Ovary (tissue), 9 donors: Measurements from ENCODE around the gene YWHAQ. TPM values are rescaled to one million over a fixed set of nuclear protein-coding genes. Genes with fewer than 3 reads are reported as not detected.

Experiments used
- DNase-seq, 5 donors: peaks; one replicate each; pipeline ENCODE4 v3.0.0-alpha.2; 2019 to 2020
- H3K27ac ChIP-seq, 2 donors: fragments of 200-600 bp; one replicate each; pipeline versions ENCODE4 v1.5.1 to v1.8.0; 2019 to 2022
- H3K27me3 ChIP-seq: fragments of 200-600 bp; one replicate; pipeline ENCODE4 v1.8.0; 2022
- H3K36me3 ChIP-seq: fragments of 200-600 bp; sonication (generic); one replicate; pipeline ENCODE4 v1.5.1; 2019
- H3K4me1 ChIP-seq: one replicate; pipeline ENCODE4 v1.8.1; 2013; ENCODE audit warnings: mild to moderate bottlenecking, moderate library complexity; ENCODE audit not compliant: insufficient read depth
- H3K4me3 ChIP-seq: fragments of 200-600 bp; sonication (generic); one replicate; pipeline ENCODE4 v1.5.1; 2017
- H3K9me3 ChIP-seq, 2 donors: fragments of 200-600 bp in 1 of 2; sonication (generic) in 1 of 2; one replicate each; pipeline versions ENCODE4 v1.5.1 to v1.8.1; 2013 to 2019; ENCODE audit warnings: mild to moderate bottlenecking in 1 of 2, moderate library complexity in 1 of 2
- CTCF ChIP-seq, 3 donors: fragments of 450-650 bp in 2 of 3; fragments of 200-600 bp in 1 of 3; IDR thresholded peaks; one replicate each; pipeline versions ENCODE4 v1.5.1 to v1.8.0; 2016 to 2022; ENCODE audit warnings: antibody characterized with exemption in 3 of 3, mild to moderate bottlenecking in 1 of 3
- EP300 ChIP-seq: sonication (generic); formaldehyde crosslinking; IDR thresholded peaks from one replicate; pipeline ENCODE4 v1.6.1; 2017; ENCODE audit warnings: antibody characterized with exemption
- POLR2A ChIP-seq: fragments of 450-650 bp; IDR thresholded peaks from one replicate; pipeline ENCODE4 v1.6.1; 2017; ENCODE audit warnings: antibody characterized with exemption, mild to moderate bottlenecking, moderate library complexity
- WGBS, 3 donors: extraction: QIAGEN DNeasy Blood & Tissue Kit in 1 of 3; methylation state at CpG; one replicate each; pipeline versions ENCODE4 v1.1.5 to v1.1.7; 2013 to 2017; 5-methylcytosine and 5-hydroxymethylcytosine counted together
- intact Hi-C, 4 donors: fragments of 100-400 bp; cut with DNase I; formaldehyde crosslinking; loops; one replicate each; pipeline versions ENCODE4 v1.11.0 to v1.15.1; 2022 to 2023
- polyA plus RNA-seq, 2 donors: library from polyadenylated mRNA; stranded (reverse); fragments of 200-250 nt in 1 of 2; fragments of 350-450 nt in 1 of 2; fragmentation: Illumina TruSeq in 1 of 2; extraction: RNeasy Lipid Tissue Mini Kit (QIAGEN cat#74804) in 1 of 2; gene quantifications; one replicate each; pipeline ENCODE4 v1.2.3, GENCODE V29; 2013 to 2014
- total RNA-seq, 7 donors: library from RNA; depleted of rRNA in 2 of 7; stranded (reverse); fragments of >200 nt in 2 of 7; fragmentation: NEBNext Ultra II Directional in 3 of 7; extraction: Animal tissue kit (Norgen Biotek cat#: 25700) in 3 of 7; gene quantifications; one replicate each; pipeline versions ENCODE4 v1.1.0 to v1.2.4, GENCODE V29; 2016 to 2023
- donor health status: DM: no; HTN: no; CAD: no; lungs with moderate emphysema.
- donor health status: DM: no; HTN: no; CAD: no.
- donor health status: Bipolar disorder and iron deficiency.
- donor health status: DM: yes; HTN: yes; CAD: no.
- donor health status: DM: no; HTN: no; CAD: no.
- donor health status: DM: yes; HTN: yes; CAD: no.

Gene YWHAQ
- total and polyA plus RNA-seq, 9 donors = 156 to 386 (median 241) TPM

DNA sequence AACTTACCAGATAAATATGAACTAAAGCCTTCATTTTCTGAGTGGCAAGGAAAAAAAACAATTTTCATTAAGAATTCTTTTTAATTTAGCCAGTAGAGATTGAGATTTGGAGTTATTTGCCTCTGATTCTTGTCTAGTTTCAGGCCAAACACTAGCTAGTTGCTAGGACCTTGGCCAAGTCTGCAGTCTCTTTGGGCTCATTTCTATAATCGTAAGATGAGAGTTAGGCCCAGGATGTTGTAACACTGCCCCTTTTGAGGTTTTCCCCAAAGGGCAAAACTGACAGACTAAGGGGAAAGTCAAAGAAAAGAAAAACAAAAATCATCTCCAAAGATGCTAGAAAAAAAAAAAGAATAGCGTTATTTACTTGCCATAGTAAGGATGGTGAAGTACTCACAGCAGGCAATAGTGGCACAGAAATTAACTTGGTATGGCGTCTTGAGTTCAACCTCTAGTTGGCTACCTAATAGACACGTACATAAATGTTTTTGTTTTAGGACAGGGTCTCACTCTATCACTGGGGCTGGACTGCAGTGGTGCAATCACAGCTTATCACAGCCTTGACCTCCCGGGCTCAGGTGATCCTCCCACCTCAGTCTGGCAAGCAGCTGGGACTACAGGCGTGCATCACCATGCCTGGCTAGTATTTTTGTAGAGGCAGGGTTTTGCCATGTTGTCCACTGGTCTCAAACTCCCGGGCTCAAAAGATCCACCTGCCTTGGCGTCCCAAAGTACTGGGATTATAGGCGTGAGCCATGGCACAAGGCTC is 52.1 kb downstream of the YWHAQ start:
- no peak for DNase-seq
- Histone ChIP-seq H3K36me3 (no peaks in the 10 kb centered on the region), H3K27me3 (no peaks in the 10 kb centered on the region), H3K9me3 (no peaks in the 10 kb centered on the region), H3K4me1 (peaks cover 3% of the 10 kb centered on the region), H3K4me3 (no peak overlapping the region), H3K27ac (peak overlapping the region in 1 of 2 donors; percentile 2)
- TF ChIP-seq POLR2A = no peak
- no peak for TF ChIP-seq CTCF (IDR thresholded peaks at IDR 0.05)
- TF ChIP-seq EP300 = no peak
- intact Hi-C loops = no loop called here
- 54 to 62% (median 56%) methylated on average over 9 of the region's 9 CpGs for WGBS, 3 donors

GRCh38 chr2:9574331-9574730 is 56.5 kb downstream of the YWHAQ start:
- TF ChIP-seq CTCF (IDR thresholded peaks at IDR 0.05) (no peak), POLR2A (no peak)
- WGBS, 3 donors = 14 to 36% (median 32%) methylated on average over 2 of the region's 2 CpGs
- Histone ChIP-seq H3K27me3 (no peaks in the 10 kb centered on the region), H3K27ac (no peak overlapping the region), H3K9me3 (no peaks in the 10 kb centered on the region), H3K4me1 (peaks cover 9% of the 10 kb centered on the region), H3K36me3 (no peaks in the 10 kb centered on the region), H3K4me3 (no peak overlapping the region)
- DNase-seq = no peak
- intact Hi-C loops = no loop called here

DNA sequence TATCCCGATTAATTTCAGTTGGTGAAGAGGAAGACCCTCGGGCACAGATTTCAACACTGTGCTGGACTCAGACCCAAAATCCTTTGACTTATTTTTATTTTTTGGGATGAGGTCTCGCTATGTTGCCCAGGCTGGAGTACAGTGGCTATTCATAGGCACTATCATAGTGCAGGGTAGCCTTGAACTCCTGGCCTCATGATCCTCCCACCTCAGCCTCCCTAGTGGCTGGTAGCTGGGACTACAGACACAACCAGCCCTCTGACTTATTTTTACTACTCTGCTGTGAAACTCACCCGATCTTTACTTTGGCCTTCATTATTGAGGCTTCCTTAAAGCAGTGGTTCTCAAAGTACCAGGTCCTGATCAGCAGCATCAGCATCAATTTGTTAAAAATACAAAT is 57.0 kb downstream of the YWHAQ start:
- 70 to 82% (median 77%) methylated on average over 4 of the region's 4 CpGs for WGBS, 3 donors
- TF ChIP-seq CTCF (IDR thresholded peaks at IDR 0.05) = no peak
- no peak for TF ChIP-seq POLR2A
- no peak for TF ChIP-seq EP300
- Histone ChIP-seq H3K27ac (no peak overlapping the region), H3K4me3 (no peak overlapping the region), H3K4me1 (peaks cover 8% of the 10 kb centered on the region), H3K27me3 (no peaks in the 10 kb centered on the region), H3K9me3 (no peaks in the 10 kb centered on the region), H3K36me3 (no peaks in the 10 kb centered on the region)
- intact Hi-C loops = no loop called here
- no peak for DNase-seq

DNA sequence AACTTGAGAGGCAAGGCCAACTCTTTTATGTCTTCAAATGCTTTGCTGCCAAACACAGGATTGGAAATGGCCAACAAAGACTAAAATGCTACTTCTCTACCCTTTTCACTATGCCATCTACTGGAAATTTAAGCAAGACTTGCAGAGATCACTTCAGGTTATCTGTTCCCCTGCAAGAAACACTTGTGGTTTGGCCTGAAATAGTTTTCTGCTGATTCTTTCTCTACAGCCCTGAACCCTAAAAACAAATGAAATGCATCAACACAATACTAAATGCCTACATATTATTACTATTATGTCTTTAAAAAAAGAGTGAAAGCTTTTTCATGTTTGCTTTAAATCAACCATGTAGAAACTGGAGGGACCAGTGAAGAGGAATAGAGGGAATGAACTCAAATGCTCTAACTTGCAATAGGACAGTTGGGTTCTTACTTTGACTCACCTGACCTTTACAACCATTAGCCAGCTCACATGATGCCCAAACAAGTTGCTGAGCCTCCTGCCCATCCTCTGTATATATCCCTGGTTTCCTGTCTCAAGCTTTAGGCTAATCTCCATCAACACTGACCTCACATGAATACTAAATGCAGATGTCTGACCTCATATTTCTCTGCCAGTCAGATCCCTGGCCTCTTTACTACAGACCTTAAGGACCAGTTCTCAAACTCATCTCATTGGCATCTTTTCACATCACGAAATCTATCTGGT is 57.6 kb downstream of the YWHAQ start:
- no peaks in the 10 kb centered on the region for H3K9me3 ChIP-seq
- no peaks in the 10 kb centered on the region for H3K27me3 ChIP-seq
- H3K4me3 ChIP-seq = no peak overlapping the region
- no peaks in the 10 kb centered on the region for H3K36me3 ChIP-seq
- no peak for TF ChIP-seq CTCF (IDR thresholded peaks at IDR 0.05)
- TF ChIP-seq POLR2A = no peak
- TF ChIP-seq EP300 = no peak
- H3K4me1 ChIP-seq = peaks cover 7% of the 10 kb centered on the region
- no peak overlapping the region for H3K27ac ChIP-seq
- DNase-seq = no peak
- 89 to 97% (median 95%) methylated on average over 1 of the region's 1 CpG for WGBS, 3 donors
- intact Hi-C loops = no loop called here
